K562 (cell line): ENCODE results near the gene MIDN.

Source experiments
- EP300 ChIP-seq: IDR thresholded peaks from 2 replicates; pipeline ENCODE4 v1.6.1; 2012; ENCODE audit warnings: low read length, improper control_type of control experiment
- EZH2 ChIP-seq: IDR thresholded peaks from 2 replicates; pipeline ENCODE4 v1.6.1; 2012; ENCODE audit warnings: low read depth, mild to moderate bottlenecking, inconsistent platforms, low read length, borderline replicate concordance
- HDAC3 ChIP-seq: fragments of 450-650 bp; IDR thresholded peaks from 2 replicates; pipeline ENCODE4 v1.6.1; 2018; ENCODE audit warnings: borderline replicate concordance, mild to moderate bottlenecking, moderate library complexity; ENCODE audit not compliant: partially characterized antibody
- NFRKB ChIP-seq: fragments of 450-650 bp; IDR thresholded peaks from 2 replicates; pipeline ENCODE4 v1.6.1; 2016; ENCODE audit warnings: low read depth
- POLR2A ChIP-seq: fragments of 450-650 bp; conservative IDR thresholded peaks from 2 replicates; pipeline ENCODE4 v1.6.1; 2016
- ZNF79 ChIP-seq: fragments of 250-450 bp; sonication (Bioruptor Pico); IDR thresholded peaks from 2 replicates; pipeline ENCODE4 v1.4.0; 2020; ENCODE audit warnings: low read depth, mild to moderate bottlenecking, moderate library complexity
- TF ChIP-seq, protein P1 (sequence below): fragments of 450-650 bp; formaldehyde crosslinking; IDR thresholded peaks from 2 replicates; pipeline ENCODE4 v1.4.0; 2020; ENCODE audit warnings: mild to moderate bottlenecking, moderate library complexity
- TF ChIP-seq, protein P2 (sequence below): sonication (generic); formaldehyde crosslinking; IDR thresholded peaks from 2 replicates; pipeline ENCODE4 v1.8.0; 2022; ENCODE audit warnings: missing genetic modification reagents, mild to moderate bottlenecking, borderline replicate concordance
- TF ChIP-seq, protein P3 (sequence below): fragments of 450-650 bp; IDR thresholded peaks from 2 replicates; pipeline ENCODE4 v1.6.1; 2016; ENCODE audit warnings: antibody characterized with exemption
- TF ChIP-seq, protein P4 (sequence below), 3 experiments: IDR thresholded peaks in 2 of 3; conservative IDR thresholded peaks in 1 of 3; 2 replicates each; pipeline ENCODE4 v1.5.1; 2011 to 2012; ENCODE audit warnings: low read length in 3 of 3, mild to moderate bottlenecking in 3 of 3, control low read depth in 2 of 3, improper control_type of control experiment in 1 of 3, inconsistent platforms in 1 of 3, low read depth in 1 of 3, mixed read lengths in 1 of 3, moderate library complexity in 1 of 3; ENCODE audit not compliant: insufficient read depth in 2 of 3
- TF ChIP-seq, protein P5 (sequence below): sonication (generic); formaldehyde crosslinking; IDR thresholded peaks from 2 replicates; pipeline ENCODE4 v1.8.1; 2023; ENCODE audit warnings: mild to moderate bottlenecking, missing genetic modification reagents

GRCh38 chr19:1293782-1294604 is 45.6 kb downstream of the MIDN start:
- no peak for TF ChIP-seq EZH2
- TF ChIP-seq HDAC3 = no peak
- TF ChIP-seq, protein P1, sequence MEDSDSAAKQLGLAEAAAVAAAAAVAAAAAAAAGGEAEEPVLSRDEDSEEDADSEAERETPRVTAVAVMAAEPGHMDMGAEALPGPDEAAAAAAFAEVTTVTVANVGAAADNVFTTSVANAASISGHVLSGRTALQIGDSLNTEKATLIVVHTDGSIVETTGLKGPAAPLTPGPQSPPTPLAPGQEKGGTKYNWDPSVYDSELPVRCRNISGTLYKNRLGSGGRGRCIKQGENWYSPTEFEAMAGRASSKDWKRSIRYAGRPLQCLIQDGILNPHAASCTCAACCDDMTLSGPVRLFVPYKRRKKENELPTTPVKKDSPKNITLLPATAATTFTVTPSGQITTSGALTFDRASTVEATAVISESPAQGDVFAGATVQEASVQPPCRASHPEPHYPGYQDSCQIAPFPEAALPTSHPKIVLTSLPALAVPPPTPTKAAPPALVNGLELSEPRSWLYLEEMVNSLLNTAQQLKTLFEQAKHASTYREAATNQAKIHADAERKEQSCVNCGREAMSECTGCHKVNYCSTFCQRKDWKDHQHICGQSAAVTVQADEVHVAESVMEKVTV = no peak
- TF ChIP-seq, protein P2, sequence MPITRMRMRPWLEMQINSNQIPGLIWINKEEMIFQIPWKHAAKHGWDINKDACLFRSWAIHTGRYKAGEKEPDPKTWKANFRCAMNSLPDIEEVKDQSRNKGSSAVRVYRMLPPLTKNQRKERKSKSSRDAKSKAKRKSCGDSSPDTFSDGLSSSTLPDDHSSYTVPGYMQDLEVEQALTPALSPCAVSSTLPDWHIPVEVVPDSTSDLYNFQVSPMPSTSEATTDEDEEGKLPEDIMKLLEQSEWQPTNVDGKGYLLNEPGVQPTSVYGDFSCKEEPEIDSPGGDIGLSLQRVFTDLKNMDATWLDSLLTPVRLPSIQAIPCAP (CRISPR knock-in tag) = no peak
- TF ChIP-seq, protein P3, sequence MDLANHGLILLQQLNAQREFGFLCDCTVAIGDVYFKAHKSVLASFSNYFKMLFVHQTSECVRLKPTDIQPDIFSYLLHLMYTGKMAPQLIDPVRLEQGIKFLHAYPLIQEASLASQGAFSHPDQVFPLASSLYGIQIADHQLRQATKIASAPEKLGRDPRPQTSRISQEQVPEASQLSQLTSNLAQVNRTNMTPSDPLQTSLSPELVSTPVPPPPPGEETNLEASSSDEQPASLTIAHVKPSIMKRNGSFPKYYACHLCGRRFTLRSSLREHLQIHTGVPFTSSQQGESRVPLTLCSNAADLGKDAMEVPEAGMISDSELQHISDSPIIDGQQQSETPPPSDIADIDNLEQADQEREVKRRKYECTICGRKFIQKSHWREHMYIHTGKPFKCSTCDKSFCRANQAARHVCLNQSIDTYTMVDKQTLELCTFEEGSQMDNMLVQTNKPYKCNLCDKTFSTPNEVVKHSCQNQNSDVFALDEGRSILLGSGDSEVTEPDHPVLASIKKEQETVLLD = no peak
- no peak for TF ChIP-seq POLR2A
- TF ChIP-seq NFRKB = no peak
- no peak for TF ChIP-seq ZNF79 (CRISPR knock-in tag)
- TF ChIP-seq, protein P4, sequence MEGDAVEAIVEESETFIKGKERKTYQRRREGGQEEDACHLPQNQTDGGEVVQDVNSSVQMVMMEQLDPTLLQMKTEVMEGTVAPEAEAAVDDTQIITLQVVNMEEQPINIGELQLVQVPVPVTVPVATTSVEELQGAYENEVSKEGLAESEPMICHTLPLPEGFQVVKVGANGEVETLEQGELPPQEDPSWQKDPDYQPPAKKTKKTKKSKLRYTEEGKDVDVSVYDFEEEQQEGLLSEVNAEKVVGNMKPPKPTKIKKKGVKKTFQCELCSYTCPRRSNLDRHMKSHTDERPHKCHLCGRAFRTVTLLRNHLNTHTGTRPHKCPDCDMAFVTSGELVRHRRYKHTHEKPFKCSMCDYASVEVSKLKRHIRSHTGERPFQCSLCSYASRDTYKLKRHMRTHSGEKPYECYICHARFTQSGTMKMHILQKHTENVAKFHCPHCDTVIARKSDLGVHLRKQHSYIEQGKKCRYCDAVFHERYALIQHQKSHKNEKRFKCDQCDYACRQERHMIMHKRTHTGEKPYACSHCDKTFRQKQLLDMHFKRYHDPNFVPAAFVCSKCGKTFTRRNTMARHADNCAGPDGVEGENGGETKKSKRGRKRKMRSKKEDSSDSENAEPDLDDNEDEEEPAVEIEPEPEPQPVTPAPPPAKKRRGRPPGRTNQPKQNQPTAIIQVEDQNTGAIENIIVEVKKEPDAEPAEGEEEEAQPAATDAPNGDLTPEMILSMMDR (IDR thresholded peaks at IDR 0.05 in 2 of 3, conservative IDR thresholded peaks at IDR 0.05 in 1 of 3; ENCODE audit: insufficient read depth in 2 of 3, low read depth in 1 of 3, low read length in 3 of 3) = no peak
- TF ChIP-seq, protein P5, sequence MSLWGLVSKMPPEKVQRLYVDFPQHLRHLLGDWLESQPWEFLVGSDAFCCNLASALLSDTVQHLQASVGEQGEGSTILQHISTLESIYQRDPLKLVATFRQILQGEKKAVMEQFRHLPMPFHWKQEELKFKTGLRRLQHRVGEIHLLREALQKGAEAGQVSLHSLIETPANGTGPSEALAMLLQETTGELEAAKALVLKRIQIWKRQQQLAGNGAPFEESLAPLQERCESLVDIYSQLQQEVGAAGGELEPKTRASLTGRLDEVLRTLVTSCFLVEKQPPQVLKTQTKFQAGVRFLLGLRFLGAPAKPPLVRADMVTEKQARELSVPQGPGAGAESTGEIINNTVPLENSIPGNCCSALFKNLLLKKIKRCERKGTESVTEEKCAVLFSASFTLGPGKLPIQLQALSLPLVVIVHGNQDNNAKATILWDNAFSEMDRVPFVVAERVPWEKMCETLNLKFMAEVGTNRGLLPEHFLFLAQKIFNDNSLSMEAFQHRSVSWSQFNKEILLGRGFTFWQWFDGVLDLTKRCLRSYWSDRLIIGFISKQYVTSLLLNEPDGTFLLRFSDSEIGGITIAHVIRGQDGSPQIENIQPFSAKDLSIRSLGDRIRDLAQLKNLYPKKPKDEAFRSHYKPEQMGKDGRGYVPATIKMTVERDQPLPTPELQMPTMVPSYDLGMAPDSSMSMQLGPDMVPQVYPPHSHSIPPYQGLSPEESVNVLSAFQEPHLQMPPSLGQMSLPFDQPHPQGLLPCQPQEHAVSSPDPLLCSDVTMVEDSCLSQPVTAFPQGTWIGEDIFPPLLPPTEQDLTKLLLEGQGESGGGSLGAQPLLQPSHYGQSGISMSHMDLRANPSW (CRISPR knock-in tag) = no peak
- TF ChIP-seq EP300 = no peak
